ENCODE measurements around the gene VPS26B.
"Not testable (repeated sequence)": the region's sequence is repeated elsewhere in the genome, so short reads cannot be mapped to it uniquely, and the experiment has no call there.

VPS26B gene

GRCh38 chr11:134272381-134273316 lies 48.2 kb downstream of the VPS26B start:
- Histone ChIP-seq H3K9me3 (no peaks in the 10 kb centered on the region), H3K27me3 (ENCODE audit: low read depth) (no peaks in the 10 kb centered on the region), H3K4me3 (no peak overlapping the region), H3K4me1 (peaks cover 25% of the 10 kb centered on the region), H3K36me3 (replicated peaks) (no peaks in the 10 kb centered on the region)
- in situ Hi-C loops (cut with MboI; ENCODE audit: low sequenced_read_pairs) = no loop called here
- peak; percentile 76 to 78 for DNase-seq (ENCODE audit: low spot score in 2 of 2)

DNA sequence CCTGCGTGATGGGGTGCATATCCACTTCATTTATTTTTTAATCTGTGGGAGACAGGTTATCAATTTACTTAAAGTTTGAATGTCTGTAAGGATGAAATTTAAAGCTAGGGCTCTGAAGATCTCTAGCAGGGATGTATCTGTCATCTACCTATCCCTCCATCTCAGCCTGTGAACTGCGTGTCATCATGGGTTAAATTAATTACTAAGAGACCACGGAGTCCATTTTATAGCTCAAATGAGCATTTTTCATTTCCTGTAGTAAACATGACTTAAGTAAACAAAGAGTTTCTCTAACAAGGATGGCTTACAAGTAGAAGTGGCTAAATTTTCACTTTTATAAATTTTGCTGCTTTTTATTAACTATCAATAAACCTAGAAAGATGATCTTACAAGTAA lies 48.8 kb downstream of the VPS26B start:
- H3K4me3 ChIP-seq = no peak overlapping the region
- no peaks in the 10 kb centered on the region for H3K27me3 ChIP-seq (ENCODE audit: low read depth)
- H3K36me3 ChIP-seq (replicated peaks) = no peaks in the 10 kb centered on the region
- in situ Hi-C loops (cut with MboI; ENCODE audit: low sequenced_read_pairs) = no loop called here
- no peaks in the 10 kb centered on the region for H3K9me3 ChIP-seq
- no peak for DNase-seq (ENCODE audit: low spot score in 2 of 2)
- peaks cover 22% of the 10 kb centered on the region for H3K4me1 ChIP-seq

DNA sequence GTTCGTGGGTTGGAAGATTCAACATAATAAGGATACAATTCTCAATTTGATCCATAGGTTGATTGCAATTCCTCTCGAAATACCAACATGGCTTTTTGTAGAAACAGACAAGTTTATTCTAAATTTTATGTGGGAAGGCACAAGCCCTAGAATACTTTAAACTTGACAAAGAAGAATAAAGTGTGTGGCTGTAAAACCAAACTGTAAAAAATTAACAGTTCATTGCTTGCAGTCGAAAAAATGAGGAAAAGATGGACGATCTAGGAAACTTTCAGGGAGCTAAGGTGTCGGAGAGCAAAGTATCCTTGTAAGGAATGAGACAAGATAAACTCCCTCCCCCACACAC lies 50.7 kb downstream of the VPS26B start:
- DNase-seq (ENCODE audit: low spot score in 2 of 2) = no peak
- Histone ChIP-seq H3K4me1 (peaks cover 22% of the 10 kb centered on the region), H3K36me3 (replicated peaks) (no peaks in the 10 kb centered on the region), H3K27me3 (ENCODE audit: low read depth) (no peaks in the 10 kb centered on the region), H3K9me3 (no peaks in the 10 kb centered on the region), H3K4me3 (peak overlapping the region; percentile 53)
- in situ Hi-C loops (cut with MboI; ENCODE audit: low sequenced_read_pairs) = no loop called here

GRCh38 chr11:134275534-134276395 lies 51.3 kb downstream of the VPS26B start, which contains the start of gene GLB1L3:
GLB1L3 (plus strand) TSS chr11:134276379; CDS start chr11:134276741, 362 bp downstream.
- in situ Hi-C loops (cut with MboI; ENCODE audit: low sequenced_read_pairs) = no loop called here
- Histone ChIP-seq H3K36me3 (replicated peaks) (no peaks in the 10 kb centered on the region), H3K4me1 (peaks cover 22% of the 10 kb centered on the region), H3K9me3 (no peaks in the 10 kb centered on the region), H3K27me3 (ENCODE audit: low read depth) (no peaks in the 10 kb centered on the region), H3K4me3 (peak within 1 kb of the TSS; percentile 53)
- peak; percentile 46 to 81 for DNase-seq (ENCODE audit: low spot score in 2 of 2)

DNA sequence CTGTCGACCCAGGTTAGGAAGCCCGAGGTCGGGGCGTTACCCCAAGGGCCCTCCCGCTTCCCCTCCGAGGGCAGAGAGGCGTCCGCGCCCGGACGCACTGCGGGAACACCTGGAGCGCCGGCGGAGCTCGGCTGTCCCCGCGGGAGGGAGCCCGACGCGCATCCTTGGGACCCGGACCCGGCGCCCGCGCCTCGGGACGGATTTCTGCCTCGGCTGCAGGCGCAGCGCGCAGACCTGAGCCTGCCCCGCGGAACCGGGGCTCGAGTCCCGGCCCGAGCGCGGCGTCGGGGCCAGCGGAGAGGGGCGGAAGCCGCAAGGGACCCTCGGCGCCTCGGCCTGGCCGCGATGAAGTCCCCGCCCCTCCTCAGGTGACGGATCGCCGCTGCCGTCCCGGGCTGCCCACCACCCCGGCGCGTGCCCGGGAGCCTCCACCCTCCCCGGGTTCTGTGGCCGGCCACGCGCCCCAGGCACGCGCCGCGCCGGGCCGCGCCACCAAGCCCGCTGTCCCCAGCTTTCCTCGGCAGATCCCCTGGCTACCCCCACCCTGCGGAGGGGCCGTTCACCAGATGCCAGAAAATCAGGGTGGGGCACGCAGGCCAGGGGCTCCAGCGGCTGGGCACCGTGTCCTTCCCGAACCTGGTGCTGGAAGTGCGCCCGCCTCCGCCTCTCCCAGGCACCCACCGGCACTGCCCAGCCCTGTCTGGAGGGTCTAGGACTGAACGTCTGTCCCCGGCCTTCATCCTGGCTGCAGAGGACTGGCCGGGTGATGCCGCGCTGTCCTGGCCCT lies 52.1 kb downstream of the VPS26B start:
- Histone ChIP-seq H3K36me3 (replicated peaks) (no peaks in the 10 kb centered on the region), H3K4me1 (peaks cover 22% of the 10 kb centered on the region), H3K4me3 (peak overlapping the region; percentile 53), H3K9me3 (no peaks in the 10 kb centered on the region), H3K27me3 (ENCODE audit: low read depth) (no peaks in the 10 kb centered on the region)
- DNase-seq (ENCODE audit: low spot score in 2 of 2) = peak in 1 of 2 experiments; percentile 41
- in situ Hi-C loops (cut with MboI; ENCODE audit: low sequenced_read_pairs) = no loop called here

DNA sequence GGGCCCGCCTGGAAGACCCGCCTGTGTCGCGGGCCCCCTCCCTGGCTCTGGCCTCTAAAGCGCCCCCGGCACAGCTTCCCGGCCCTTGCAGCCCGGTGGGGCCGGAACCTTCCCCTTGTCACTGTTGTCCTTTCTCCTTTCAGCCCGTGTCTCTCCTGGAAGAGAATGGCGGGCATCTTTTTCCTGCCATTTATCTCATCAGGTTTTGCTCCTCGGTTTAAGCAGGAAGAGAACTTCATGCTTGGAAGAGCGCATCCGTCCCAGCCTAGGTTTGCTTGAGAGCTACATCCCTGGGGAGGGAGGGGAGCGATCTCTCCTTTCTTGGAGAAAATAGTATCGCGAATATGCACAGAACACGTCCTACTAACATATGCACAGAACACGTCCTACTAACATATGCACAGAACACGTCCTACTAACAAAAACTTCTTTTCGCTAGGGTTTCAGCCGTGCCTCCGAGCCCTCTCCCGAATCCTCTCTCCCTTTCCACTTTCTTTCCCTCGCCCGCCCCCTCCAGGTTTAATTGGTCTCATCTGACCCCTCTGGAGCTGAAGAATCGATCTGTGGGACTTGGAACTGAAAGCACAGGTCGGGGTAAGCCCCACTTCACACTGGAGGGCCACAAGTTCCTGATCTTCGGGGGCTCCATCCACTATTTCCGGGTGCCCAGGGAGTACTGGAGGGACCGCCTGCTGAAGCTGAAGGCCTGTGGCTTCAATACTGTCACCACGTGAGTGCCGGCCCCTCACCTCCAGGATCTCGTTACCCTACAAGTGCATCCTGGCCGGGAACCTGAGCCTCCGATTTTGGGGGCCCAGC lies 52.9 kb downstream of the VPS26B start:
- Histone ChIP-seq H3K4me1 (peaks cover 22% of the 10 kb centered on the region), H3K4me3 (peak overlapping the region; percentile 53)

DNA sequence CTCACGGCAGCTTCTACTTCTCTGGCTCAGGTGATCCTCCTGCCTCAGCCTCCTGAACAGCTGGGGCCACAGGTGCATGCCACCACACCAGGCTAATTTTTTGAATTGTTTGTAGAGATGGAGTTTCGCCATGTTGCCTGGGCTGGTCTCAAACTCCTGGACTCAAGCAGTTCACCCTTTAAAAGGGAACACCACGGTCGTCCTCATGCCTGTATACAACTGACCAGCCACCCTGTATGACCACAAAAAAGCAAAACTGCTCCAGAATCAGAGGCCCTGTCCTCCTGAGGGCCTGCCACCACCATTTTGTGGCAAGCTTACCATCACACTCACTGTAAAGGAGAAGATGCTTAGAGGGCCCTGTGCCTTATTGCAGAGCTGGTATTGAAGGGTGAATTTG lies 53.9 kb downstream of the VPS26B start:
- Histone ChIP-seq H3K4me3 (no peak overlapping the region), H3K4me1 (peaks cover 15% of the 10 kb centered on the region), H3K9me3 (no peaks in the 10 kb centered on the region), H3K27me3 (ENCODE audit: low read depth) (no peaks in the 10 kb centered on the region), H3K36me3 (replicated peaks) (no peaks in the 10 kb centered on the region)
- in situ Hi-C loops (cut with MboI; ENCODE audit: low sequenced_read_pairs) = no loop called here
- no peak for DNase-seq (ENCODE audit: low spot score in 2 of 2)

More for the DNA sequence above, 52.9 kb downstream of the VPS26B start:
- in situ Hi-C loops (cut with MboI; ENCODE audit: low sequenced_read_pairs) = no loop called here
- H3K36me3 ChIP-seq (replicated peaks) = no peaks in the 10 kb centered on the region
- no peaks in the 10 kb centered on the region for H3K9me3 ChIP-seq
- no peak for DNase-seq (ENCODE audit: low spot score in 2 of 2)
- H3K27me3 ChIP-seq (ENCODE audit: low read depth) = no peaks in the 10 kb centered on the region

- H3K4me3 ChIP-seq; H3K36me3 ChIP-seq (replicated peaks); H3K9me3 ChIP-seq; H3K27me3 ChIP-seq (ENCODE audit: low read depth); DNase-seq (ENCODE audit: low spot score in 2 of 2); in situ Hi-C loops (cut with MboI; ENCODE audit: low sequenced_read_pairs); H3K4me1 ChIP-seq: not testable (repeated sequence)
These were observed 57.2 kb downstream of the VPS26B start for GRCh38 chr11:134281635-134282034.

- DNase-seq (ENCODE audit: low spot score in 2 of 2) = no peak
- no peaks in the 10 kb centered on the region for H3K4me1 ChIP-seq
- H3K4me3 ChIP-seq = no peak overlapping the region
- in situ Hi-C loops (cut with MboI; ENCODE audit: low sequenced_read_pairs) = no loop called here
- no peaks in the 10 kb centered on the region for H3K9me3 ChIP-seq
- no peaks in the 10 kb centered on the region for H3K27me3 ChIP-seq (ENCODE audit: low read depth)
- H3K36me3 ChIP-seq (replicated peaks) = no peaks in the 10 kb centered on the region
These were observed 57.9 kb downstream of the VPS26B start for GRCh38 chr11:134282121-134283045.

DNA sequence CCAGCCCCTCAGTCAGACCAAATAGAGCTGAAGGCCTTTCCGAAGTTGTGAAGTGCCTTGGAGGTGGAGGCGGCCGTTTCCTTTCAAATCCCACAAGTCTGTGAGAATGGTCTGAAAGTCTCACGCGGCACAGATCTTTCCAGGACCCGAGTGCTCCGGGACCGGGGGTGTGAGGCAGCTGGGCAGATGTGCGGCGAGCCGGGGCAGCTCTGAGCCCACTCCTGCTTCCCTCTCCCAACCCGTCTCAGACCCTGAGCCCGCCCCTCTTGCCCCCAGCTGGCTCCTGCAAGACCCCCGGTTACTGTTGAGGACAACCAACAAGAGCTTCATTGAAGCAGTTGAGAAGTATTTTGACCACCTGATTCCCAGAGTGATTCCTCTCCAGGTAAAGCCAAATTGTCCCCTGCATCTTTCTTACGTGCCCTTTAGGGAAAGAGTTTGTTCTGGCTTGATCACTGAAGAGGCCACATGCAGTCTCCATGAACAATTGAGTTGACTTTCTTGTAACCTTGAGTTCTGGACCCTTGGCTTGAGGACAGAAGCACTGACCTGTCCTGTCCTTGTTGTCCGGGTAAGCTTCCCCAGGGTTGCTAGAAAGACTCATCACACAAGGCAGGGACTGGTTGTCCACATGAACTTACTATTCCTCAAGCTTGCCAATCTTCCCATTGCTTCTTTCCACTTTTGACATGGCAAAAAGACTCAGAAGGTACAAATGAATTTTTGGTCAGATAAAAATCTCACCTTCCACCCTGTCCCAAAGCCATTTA lies 59.2 kb downstream of the VPS26B start:
- Histone ChIP-seq H3K4me3 (no peak overlapping the region), H3K4me1 (no peaks in the 10 kb centered on the region), H3K36me3 (replicated peaks) (no peaks in the 10 kb centered on the region), H3K27me3 (ENCODE audit: low read depth) (no peaks in the 10 kb centered on the region), H3K9me3 (no peaks in the 10 kb centered on the region)
- in situ Hi-C loops (cut with MboI; ENCODE audit: low sequenced_read_pairs) = no loop called here
- no peak for DNase-seq (ENCODE audit: low spot score in 2 of 2)

DNA sequence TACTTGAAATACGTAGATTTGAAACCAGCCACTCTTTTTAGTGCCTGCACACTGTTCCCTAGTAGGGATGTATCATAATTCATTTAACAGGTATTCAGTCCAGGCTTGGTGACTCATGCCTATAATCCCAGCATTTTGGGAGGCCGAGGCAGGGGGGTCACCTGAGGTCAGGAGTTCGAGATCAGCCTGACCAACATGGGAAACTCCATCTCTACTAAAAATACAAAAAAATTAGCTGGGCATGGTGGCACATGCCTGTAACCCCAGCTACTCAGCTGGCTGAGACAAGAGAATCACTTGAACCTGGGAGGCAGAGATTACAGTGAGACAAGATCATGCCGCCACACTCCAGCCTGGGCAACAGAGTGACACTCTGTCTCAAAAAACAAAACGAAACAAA lies 59.9 kb downstream of the VPS26B start:
- H3K9me3 ChIP-seq; in situ Hi-C loops (cut with MboI; ENCODE audit: low sequenced_read_pairs); DNase-seq (ENCODE audit: low spot score in 2 of 2); H3K36me3 ChIP-seq (replicated peaks); H3K4me3 ChIP-seq; H3K4me1 ChIP-seq; H3K27me3 ChIP-seq (ENCODE audit: low read depth): not testable (repeated sequence)
